ENCODE data around the gene SLC34A2. TPM values are rescaled to one million over a fixed set of nuclear protein-coding genes. Genes with fewer than 3 reads are reported as not detected.
A peak's percentile ranks its signal among the peaks of the same experiment; 100 is the strongest.
"Not testable (repeated sequence)": the region's sequence is repeated elsewhere in the genome, so short reads cannot be mapped to it uniquely, and the experiment has no call there.

SLC34A2 gene
- total RNA-seq, 1 donor from 2014 or later = 0.07 TPM

GRCh38 chr4:25656031-25656430 is 380 bp downstream of the SLC34A2 start:
- intact Hi-C loops (cut with micrococcal nuclease) = no loop called here
- no peak for DNase-seq

GRCh38 chr4:25658357-25658771 is 2.7 kb downstream of the SLC34A2 start:
- no peak for DNase-seq
- intact Hi-C loops (cut with micrococcal nuclease) = no loop called here
- no peak for ATAC-seq

More at GRCh38 chr4:25656031-25656430, 380 bp downstream of the SLC34A2 start:
- ATAC-seq = no peak

GRCh38 chr4:25658777-25659176 is 3.1 kb downstream of the SLC34A2 start:
- DNase-seq = no peak
- intact Hi-C loops (cut with micrococcal nuclease) = no loop called here
- ATAC-seq = no peak

- ATAC-seq; intact Hi-C loops (cut with micrococcal nuclease); DNase-seq: not testable (repeated sequence)
Measured at GRCh38 chr4:25661441-25661840, 5.8 kb downstream of the SLC34A2 start.

GRCh38 chr4:25662306-25662705 is 6.7 kb downstream of the SLC34A2 start:
- DNase-seq = no peak
- no peak for ATAC-seq
- intact Hi-C loops (cut with micrococcal nuclease) = no loop called here

GRCh38 chr4:25663781-25664180 is 8.1 kb downstream of the SLC34A2 start:
- intact Hi-C loops (cut with micrococcal nuclease) = no loop called here
- ATAC-seq (no peak), DNase-seq (no peak)

DNA sequence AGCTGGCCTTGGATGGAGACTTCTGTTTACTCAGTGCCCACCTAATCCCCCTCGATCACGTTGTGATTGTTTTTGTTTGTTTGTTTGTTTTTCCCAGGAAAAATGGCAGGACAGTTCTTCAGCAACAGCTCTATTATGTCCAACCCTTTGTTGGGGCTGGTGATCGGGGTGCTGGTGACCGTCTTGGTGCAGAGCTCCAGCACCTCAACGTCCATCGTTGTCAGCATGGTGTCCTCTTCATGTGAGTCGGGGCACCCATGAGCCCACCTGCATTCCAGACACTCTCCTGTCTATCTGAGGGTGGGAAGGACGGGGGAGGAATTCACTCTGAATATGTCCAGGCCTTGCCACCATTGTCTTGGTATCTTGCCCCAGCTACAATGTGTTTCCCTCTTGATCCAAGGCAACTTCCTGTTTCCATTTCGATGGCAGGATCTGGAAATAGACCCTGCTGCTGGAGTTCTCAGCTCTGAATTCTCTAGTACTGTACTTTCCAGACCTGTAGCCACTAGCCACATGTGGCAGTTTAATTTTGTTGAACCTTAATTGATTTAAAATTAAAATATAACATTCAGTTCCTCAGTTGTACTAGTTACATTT is 10.5 kb downstream of the SLC34A2 start:
- no peak for DNase-seq
- intact Hi-C loops (cut with micrococcal nuclease) = no loop called here
- no peak for ATAC-seq

GRCh38 chr4:25667931-25668557 is 12.4 kb downstream of the SLC34A2 start:
- intact Hi-C loops (cut with micrococcal nuclease) = no loop called here
- no peak for ATAC-seq
- no peak for DNase-seq

GRCh38 chr4:25670991-25671390 is 15.3 kb downstream of the SLC34A2 start:
- intact Hi-C loops (cut with micrococcal nuclease) = no loop called here
- no peak for ATAC-seq
- DNase-seq = no peak

- no peak for ATAC-seq
- no peak for DNase-seq
- intact Hi-C loops (cut with micrococcal nuclease) = no loop called here
Measured at GRCh38 chr4:25672756-25673155, 17.1 kb downstream of the SLC34A2 start.

DNA sequence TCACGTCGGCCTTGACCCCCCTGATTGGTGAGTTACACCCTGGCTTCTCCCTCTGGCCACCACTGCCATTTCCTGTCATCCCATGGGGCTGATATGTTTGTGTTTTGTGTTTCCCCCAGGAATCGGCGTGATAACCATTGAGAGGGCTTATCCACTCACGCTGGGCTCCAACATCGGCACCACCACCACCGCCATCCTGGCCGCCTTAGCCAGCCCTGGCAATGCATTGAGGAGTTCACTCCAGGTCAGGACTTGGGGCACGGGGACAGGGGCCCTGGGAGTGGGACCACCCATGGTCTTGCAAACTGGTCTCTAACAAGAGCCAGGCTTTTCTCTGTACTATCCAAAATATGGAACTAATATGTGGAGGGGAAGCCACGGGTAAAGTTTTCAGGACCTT is 18.7 kb downstream of the SLC34A2 start:
- no peak for DNase-seq
- ATAC-seq = no peak
- intact Hi-C loops (cut with micrococcal nuclease) = no loop called here

DNA sequence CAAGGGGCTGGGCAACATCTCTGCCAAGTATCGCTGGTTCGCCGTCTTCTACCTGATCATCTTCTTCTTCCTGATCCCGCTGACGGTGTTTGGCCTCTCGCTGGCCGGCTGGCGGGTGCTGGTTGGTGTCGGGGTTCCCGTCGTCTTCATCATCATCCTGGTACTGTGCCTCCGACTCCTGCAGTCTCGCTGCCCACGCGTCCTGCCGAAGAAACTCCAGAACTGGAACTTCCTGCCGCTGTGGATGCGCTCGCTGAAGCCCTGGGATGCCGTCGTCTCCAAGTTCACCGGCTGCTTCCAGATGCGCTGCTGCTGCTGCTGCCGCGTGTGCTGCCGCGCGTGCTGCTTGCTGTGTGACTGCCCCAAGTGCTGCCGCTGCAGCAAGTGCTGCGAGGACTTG is 20.6 kb downstream of the SLC34A2 start:
- intact Hi-C loops (cut with micrococcal nuclease) = no loop called here
- no peak for ATAC-seq
- no peak for DNase-seq

- intact Hi-C loops (cut with micrococcal nuclease) = no loop called here
- no peak for DNase-seq
- ATAC-seq = no peak
Measured at GRCh38 chr4:25677157-25677556, 21.5 kb downstream of the SLC34A2 start.

GRCh38 chr4:25677943-25678342 is 22.3 kb downstream of the SLC34A2 start:
- no peak for ATAC-seq
- intact Hi-C loops (cut with micrococcal nuclease) = no loop called here

DNA sequence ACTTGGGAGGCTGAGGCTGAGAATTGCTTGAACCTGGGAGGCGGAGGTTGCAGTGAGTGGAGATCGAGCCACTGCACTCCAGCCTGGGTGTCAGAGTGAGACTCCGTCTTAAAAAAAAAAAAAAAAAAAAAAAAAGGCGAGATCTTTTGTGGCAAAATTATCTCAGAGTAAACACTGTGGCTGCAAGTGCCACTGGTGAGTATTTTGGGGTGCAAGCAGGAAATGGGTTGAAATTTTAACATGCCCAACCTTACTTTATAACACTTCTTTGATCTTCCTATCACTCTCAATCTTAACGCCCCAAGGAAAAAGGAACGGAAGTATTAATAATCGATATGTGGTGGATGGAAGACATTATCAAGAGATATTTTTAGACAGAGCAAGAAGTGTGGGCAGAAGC is 32.1 kb downstream of the SLC34A2 start:
- DNase-seq (no peak), ATAC-seq (no peak)
- intact Hi-C loops (cut with micrococcal nuclease) = no loop called here

More at GRCh38 chr4:25677943-25678342, 22.3 kb downstream of the SLC34A2 start:
- no peak for DNase-seq

GRCh38 chr4:25694466-25694865 is 38.8 kb downstream of the SLC34A2 start:
- DNase-seq (no peak), ATAC-seq (peak; percentile 36)
- intact Hi-C loops (cut with micrococcal nuclease) = no loop called here

DNA sequence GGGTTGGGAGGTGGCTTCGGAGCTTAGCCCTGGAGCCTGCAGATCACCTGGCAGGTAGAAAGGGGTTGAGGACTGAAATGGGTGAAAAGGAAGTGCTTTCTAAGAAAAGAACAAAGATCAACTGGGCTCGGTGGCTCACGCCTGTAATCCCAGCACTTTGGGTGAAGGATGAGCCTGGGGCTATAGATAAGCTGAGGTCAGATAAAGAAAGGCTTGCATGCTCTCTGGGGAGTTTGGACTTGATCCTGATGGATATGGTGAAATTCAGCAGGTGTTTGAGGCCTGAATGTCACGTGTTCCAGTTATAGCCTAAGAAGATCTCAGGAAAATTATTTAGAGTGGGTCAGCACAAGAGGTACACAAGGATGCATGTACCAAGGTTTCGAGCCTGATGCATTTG is 40.8 kb downstream of the SLC34A2 start:
- intact Hi-C loops (cut with micrococcal nuclease) = no loop called here
- ATAC-seq (no peak), DNase-seq (no peak)

- ATAC-seq (no peak), DNase-seq (no peak)
- intact Hi-C loops (cut with micrococcal nuclease) = no loop called here
Measured at GRCh38 chr4:25697516-25697915, 41.9 kb downstream of the SLC34A2 start.

- intact Hi-C loops (cut with micrococcal nuclease) = no loop called here
- DNase-seq (no peak), ATAC-seq (no peak)
Measured at GRCh38 chr4:25700661-25701060, 45.0 kb downstream of the SLC34A2 start.

DNA sequence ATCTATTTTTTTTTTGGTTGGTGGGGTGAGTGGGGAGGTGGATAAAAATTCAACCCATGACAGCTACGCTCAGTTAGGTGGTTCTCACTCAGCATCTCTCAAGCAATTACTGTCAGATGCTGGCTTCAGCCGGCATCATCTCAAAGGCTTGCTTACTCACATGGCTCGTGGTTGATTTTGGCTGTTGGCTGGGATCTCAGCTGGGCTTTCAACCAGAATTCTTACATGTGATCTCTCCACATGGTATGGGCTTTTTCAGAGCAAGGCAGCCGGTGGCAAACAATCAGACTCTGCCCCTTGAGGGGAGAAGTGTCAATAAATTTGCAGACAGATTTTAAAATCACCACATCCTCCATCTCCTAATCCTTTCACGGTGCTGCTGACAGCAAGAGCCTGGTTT is 47.2 kb downstream of the SLC34A2 start:
- ATAC-seq = peak; percentile 95
- peak; percentile 35 for DNase-seq
- intact Hi-C loops (cut with micrococcal nuclease) = no loop called here

DNA sequence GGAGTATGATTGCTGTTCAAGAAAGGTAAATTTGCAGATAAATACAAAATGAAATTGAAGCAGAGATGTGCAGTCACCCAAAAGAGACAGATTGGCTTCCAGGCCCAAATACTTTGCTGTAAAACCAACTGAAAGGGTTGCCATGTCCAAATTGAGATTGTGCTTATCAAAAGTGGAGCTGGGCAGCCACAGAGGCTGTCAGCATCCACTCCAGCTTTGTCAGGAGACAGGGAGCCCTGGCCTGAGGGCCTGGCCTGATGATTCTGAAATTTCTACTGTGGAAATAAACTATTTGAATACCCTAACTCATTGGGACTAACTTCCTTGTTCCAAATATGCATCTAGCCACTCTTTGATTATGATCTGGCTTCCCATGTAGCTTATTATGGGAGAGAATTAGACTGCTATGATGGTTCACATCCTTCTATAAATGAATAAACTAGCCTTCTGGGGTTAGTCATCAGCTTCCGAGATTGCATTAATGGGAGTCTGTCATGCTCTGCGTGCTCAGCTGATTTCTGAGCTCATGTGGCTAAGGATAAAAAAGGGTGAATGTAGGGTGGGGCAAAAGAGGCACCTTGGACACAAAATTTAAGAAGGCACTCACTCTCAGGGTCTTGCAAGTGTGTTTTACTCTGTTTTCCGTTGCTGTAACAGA is 48.2 kb downstream of the SLC34A2 start:
- DNase-seq (no peak), ATAC-seq (peak; percentile 82)
- intact Hi-C loops (cut with micrococcal nuclease) = no loop called here
